DND-41 (cell line): ENCODE data around the gene POU3F3.
A peak's percentile ranks its signal among the peaks of the same experiment; 100 is the strongest.

Experiments used
- ATAC-seq: fragments of 200-7000 bp; cut with Tn5 transposase; 3 replicates; pipeline ENCODE4 v1.9.1; 2021; ENCODE audit warnings: low read depth; ENCODE audit not compliant: insufficient read depth
- DNase-seq: peaks from one replicate; pipeline ENCODE4 v3.0.0-alpha.2; 2020
- H2AFZ ChIP-seq: 2 replicates; pipeline ENCODE4 v1.6.0; 2012; ENCODE audit warnings: low read depth, low read length
- H3K27ac ChIP-seq: 2 replicates; pipeline ENCODE4 v1.5.1; 2012; ENCODE audit warnings: low read length, inconsistent platforms
- H3K27me3 ChIP-seq: fragments of 200-600 bp; sonication (generic); 2 replicates; pipeline ENCODE4 v1.6.0; 2012; ENCODE audit warnings: low read length, mild to moderate bottlenecking, inconsistent platforms; ENCODE audit not compliant: insufficient read depth, poor library complexity
- H3K36me3 ChIP-seq: 2 replicates; pipeline ENCODE4 v1.5.1; 2012; ENCODE audit warnings: low read length, inconsistent platforms; ENCODE audit not compliant: insufficient read depth
- H3K4me1 ChIP-seq: 2 replicates; pipeline ENCODE4 v1.5.1; 2012; ENCODE audit warnings: mild to moderate bottlenecking, low read length; ENCODE audit not compliant: insufficient read depth
- H3K4me2 ChIP-seq: 2 replicates; pipeline ENCODE4 v1.6.0; 2012; ENCODE audit warnings: mild to moderate bottlenecking, moderate library complexity, low read length, inconsistent platforms; ENCODE audit not compliant: insufficient read depth
- H3K4me3 ChIP-seq, 2 experiments: fragments of 200-600 bp in 1 of 2; shearing (Covaris generic) in 1 of 2; 2 replicates each; pipeline ENCODE4 v1.5.1; 2012 to 2016; ENCODE audit warnings: inconsistent platforms in 2 of 2, low read length in 2 of 2, mild to moderate bottlenecking in 2 of 2, low read depth in 1 of 2, moderate library complexity in 1 of 2
- H3K79me2 ChIP-seq: 2 replicates; pipeline ENCODE4 v1.6.0; 2012; ENCODE audit warnings: low read length, inconsistent platforms; ENCODE audit not compliant: insufficient read depth
- H3K9ac ChIP-seq: 2 replicates; pipeline ENCODE4 v1.6.0; 2012; ENCODE audit warnings: low read depth, mild to moderate bottlenecking, inconsistent platforms, low read length, moderate library complexity
- H3K9me3 ChIP-seq: 2 replicates; pipeline ENCODE4 v1.5.1; 2012; ENCODE audit warnings: low read length, moderate library complexity, mild to moderate bottlenecking, inconsistent platforms; ENCODE audit not compliant: insufficient read depth, severe bottlenecking
- H4K20me1 ChIP-seq: 2 replicates; pipeline ENCODE4 v1.6.0; 2012; ENCODE audit warnings: low read length; ENCODE audit not compliant: insufficient read depth
- EZH2 ChIP-seq: IDR thresholded peaks from 3 replicates; pipeline ENCODE4 v1.6.1; 2012; ENCODE audit warnings: borderline replicate concordance, low read depth, mild to moderate bottlenecking, moderate library complexity, low read length, inconsistent platforms; ENCODE audit not compliant: severe bottlenecking
- TF ChIP-seq, protein P1 (sequence below): IDR thresholded peaks from 2 replicates; pipeline ENCODE4 v1.5.1; 2012; ENCODE audit warnings: borderline replicate concordance, low read length, moderate library complexity, mild to moderate bottlenecking; ENCODE audit not compliant: poor library complexity, severe bottlenecking; ENCODE audit errors: extremely low read depth

Gene POU3F3

DNA sequence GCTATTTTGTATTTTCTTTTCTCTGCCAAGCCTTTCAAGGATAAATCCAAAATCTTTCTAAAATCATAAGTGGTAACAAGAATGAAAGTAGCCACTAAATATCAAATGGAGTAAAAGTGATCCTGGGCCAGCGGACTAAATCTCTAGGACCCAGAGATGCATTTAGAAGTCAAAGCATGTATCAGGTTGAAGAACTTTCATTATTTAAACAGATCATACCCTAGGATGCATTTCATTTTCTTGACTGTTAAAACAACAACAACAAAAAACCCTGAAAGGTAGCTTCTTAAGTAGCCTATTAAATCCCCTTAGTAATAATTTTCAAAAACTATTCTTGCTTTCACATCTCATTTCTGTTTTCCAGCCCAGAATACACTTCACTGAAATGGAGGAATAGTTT lies 4.8 kb upstream of the POU3F3 start:
- H3K4me3 ChIP-seq = no peak overlapping the region
- H3K9me3 ChIP-seq = no peaks in the 10 kb centered on the region
- H3K4me2 ChIP-seq = no peak overlapping the region
- no peak overlapping the region for H3K27ac ChIP-seq
- H4K20me1 ChIP-seq = no peaks in the 10 kb centered on the region
- H3K4me1 ChIP-seq = no peaks in the 10 kb centered on the region
- DNase-seq (no peak), ATAC-seq (no peak)
- H3K79me2 ChIP-seq = no peaks in the 10 kb centered on the region
- no peak overlapping the region for H3K9ac ChIP-seq
- TF ChIP-seq, protein P1, sequence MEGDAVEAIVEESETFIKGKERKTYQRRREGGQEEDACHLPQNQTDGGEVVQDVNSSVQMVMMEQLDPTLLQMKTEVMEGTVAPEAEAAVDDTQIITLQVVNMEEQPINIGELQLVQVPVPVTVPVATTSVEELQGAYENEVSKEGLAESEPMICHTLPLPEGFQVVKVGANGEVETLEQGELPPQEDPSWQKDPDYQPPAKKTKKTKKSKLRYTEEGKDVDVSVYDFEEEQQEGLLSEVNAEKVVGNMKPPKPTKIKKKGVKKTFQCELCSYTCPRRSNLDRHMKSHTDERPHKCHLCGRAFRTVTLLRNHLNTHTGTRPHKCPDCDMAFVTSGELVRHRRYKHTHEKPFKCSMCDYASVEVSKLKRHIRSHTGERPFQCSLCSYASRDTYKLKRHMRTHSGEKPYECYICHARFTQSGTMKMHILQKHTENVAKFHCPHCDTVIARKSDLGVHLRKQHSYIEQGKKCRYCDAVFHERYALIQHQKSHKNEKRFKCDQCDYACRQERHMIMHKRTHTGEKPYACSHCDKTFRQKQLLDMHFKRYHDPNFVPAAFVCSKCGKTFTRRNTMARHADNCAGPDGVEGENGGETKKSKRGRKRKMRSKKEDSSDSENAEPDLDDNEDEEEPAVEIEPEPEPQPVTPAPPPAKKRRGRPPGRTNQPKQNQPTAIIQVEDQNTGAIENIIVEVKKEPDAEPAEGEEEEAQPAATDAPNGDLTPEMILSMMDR = no peak
- no peak for TF ChIP-seq EZH2
- H3K36me3 ChIP-seq = no peaks in the 10 kb centered on the region
- H3K27me3 ChIP-seq = peaks cover 3% of the 10 kb centered on the region
- H2AFZ ChIP-seq = no peak overlapping the region

DNA sequence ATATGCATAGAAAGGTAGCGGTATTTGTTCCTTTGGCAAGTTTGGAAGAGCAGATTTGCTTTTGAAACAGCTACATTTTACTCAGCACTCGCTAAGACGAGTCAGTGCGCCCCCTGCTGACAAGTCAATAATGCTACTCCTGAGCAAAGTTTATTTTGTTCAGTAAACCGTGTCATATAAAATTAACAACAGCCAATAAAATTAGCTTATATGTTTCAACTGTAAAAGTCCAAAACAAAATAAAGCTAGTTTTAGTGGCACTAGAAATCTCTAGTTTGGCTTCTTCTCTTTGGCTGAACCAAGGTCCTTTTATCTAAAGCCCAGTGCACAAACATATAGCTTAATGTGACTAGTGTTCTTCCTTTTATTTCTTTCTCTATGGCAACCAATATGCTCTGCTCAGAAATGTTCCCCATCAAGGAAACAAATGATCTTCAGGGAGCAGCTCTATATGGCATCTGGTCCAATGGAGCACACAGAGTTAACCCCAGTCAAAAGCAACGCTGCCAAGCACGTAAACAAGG lies 4.2 kb upstream of the POU3F3 start:
- no peak overlapping the region for H3K27ac ChIP-seq
- no peaks in the 10 kb centered on the region for H4K20me1 ChIP-seq
- H3K9me3 ChIP-seq = no peaks in the 10 kb centered on the region

DNA sequence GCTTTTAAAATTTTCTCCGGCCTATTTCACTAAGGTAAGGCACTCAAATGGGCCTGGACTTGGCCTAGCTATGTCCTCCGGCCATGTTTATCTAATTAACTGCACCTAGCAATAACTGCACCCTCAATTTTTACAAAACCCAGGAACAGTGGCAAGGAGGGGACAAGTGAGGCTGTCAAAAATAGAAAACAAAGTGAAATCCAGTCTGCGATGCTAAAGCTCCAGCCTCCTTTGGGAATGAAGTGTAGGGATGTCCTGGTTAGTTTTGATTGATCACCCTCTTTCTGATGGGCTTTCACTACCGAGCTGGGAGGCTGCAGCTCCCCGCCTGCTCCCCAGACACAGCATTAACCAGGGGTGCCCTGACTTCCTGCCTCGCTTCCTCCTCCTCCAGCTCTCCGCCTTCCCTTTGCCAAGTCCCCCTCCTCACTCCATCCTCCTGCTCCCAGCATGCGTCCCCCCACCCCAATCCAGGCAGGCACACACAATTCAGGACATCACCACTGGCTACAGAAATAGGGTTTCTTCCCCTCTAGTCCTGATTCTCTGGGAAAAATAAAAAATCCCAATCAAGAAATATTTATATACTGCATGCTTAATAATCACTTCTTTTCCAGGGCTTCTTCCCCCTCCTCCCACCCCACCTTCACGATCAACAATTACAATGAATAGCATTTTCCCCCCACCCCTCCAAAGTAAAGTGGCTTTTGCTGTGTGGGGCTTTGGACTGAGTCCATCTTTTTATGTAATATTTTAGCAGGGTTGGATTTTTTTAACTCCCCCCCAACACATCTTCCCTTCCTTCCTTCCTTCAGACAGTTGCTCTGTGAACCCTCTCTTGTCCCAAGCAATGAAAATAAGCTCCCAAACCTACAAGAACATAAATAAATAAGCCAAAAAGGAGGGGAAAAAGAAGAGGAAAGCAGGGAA lies 3.3 kb upstream of the POU3F3 start:
- no peak for ATAC-seq
- no peaks in the 10 kb centered on the region for H3K9me3 ChIP-seq
- TF ChIP-seq, protein P1 = no peak
- TF ChIP-seq EZH2 = no peak
- H3K36me3 ChIP-seq = no peaks in the 10 kb centered on the region
- no peak overlapping the region for H3K9ac ChIP-seq
- H3K4me3 ChIP-seq = no peak overlapping the region
- H2AFZ ChIP-seq = no peak overlapping the region
- no peaks in the 10 kb centered on the region for H3K79me2 ChIP-seq
- no peaks in the 10 kb centered on the region for H3K4me1 ChIP-seq
- no peaks in the 10 kb centered on the region for H4K20me1 ChIP-seq
- H3K27me3 ChIP-seq = peaks cover 3% of the 10 kb centered on the region
- H3K27ac ChIP-seq = no peak overlapping the region
- no peak overlapping the region for H3K4me2 ChIP-seq
- DNase-seq = no peak

More for the DNA sequence above, 4.2 kb upstream of the POU3F3 start:
- Histone ChIP-seq H3K36me3 (no peaks in the 10 kb centered on the region), H3K79me2 (no peaks in the 10 kb centered on the region), H3K27me3 (peaks cover 3% of the 10 kb centered on the region), H3K9ac (no peak overlapping the region), H3K4me3 (no peak overlapping the region), H3K4me1 (no peaks in the 10 kb centered on the region), H2AFZ (no peak overlapping the region), H3K4me2 (no peak overlapping the region)
- DNase-seq (peak; percentile 55), ATAC-seq (peak; percentile 64; the same call in 2 of the 3 replicates)
- TF ChIP-seq EZH2 = no peak
- TF ChIP-seq, protein P1 = peak; percentile 81
